ENCODE measurements around the gene ATP2B2. TPM values are rescaled to one million over a fixed set of nuclear protein-coding genes. Genes with fewer than 3 reads are reported as not detected.

ATP2B2 gene
- total and polyA plus RNA-seq, 5 experiments from 2014 or later, result not detected

GRCh38 chr3:10408680-10409079, 96.7 kb downstream of the ATP2B2 start:
- H3K27ac Mint-ChIP-seq, result peak overlapping the region in 2 of 10 donors; percentile 48 to 60
- no peaks in the 10 kb centered on the region for H3K36me3 Mint-ChIP-seq
- DNase-seq (no peak), ATAC-seq (no peak)
- H3K27me3 Mint-ChIP-seq, result peaks cover 0 to 2% (median 0%) of the 10 kb centered on the region in 5 donors
- POLR2A ChIA-PET, result no interaction called here
- no peak overlapping the region for H3K4me3 Mint-ChIP-seq
- no peaks in the 10 kb centered on the region for H3K9me3 Mint-ChIP-seq
- H3K4me1 Mint-ChIP-seq, result no peaks in the 10 kb centered on the region

DNA sequence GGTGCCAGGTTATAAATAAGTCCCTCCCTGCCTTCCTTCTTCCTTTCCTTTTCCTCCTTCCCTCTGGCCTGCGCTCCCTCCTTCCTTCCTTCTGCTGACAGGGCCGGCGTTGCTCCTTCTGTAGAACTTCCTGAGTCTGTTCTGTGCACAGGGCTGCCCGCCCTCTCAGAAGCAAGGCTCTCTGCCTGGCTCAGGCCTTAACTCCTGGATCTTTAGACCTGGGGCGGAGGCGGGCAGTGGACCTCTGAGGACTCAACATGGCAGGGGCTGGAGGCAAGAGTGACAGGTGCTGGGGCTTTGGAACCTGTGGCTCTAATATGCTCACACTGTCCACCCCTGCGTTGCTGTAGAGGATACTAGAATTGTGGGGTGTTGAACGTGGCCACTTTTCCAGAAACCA, 98.0 kb downstream of the ATP2B2 start:
- Mint-ChIP-seq H3K27me3 (peaks cover 0 to 2% (median 0%) of the 10 kb centered on the region in 5 donors), H3K27ac (no peak overlapping the region), H3K4me3 (no peak overlapping the region), H3K36me3 (no peaks in the 10 kb centered on the region), H3K9me3 (no peaks in the 10 kb centered on the region), H3K4me1 (no peaks in the 10 kb centered on the region)
- POLR2A ChIA-PET, result interaction anchor here (1.1 kb wide), 1 partner anchor 12 kb away, joined by 3 read pairs; no protein-coding TSS in a partner anchor
- DNase-seq (no peak), ATAC-seq (no peak)

GRCh38 chr3:10406414-10406813, 99.0 kb downstream of the ATP2B2 start:
- Mint-ChIP-seq H3K4me1 (peaks cover 0 to 1% (median 0%) of the 10 kb centered on the region in 4 donors), H3K27me3 (peaks cover 0 to 2% (median 0%) of the 10 kb centered on the region in 5 donors), H3K27ac (no peak overlapping the region), H3K36me3 (no peaks in the 10 kb centered on the region), H3K9me3 (no peaks in the 10 kb centered on the region), H3K4me3 (no peak overlapping the region)
- no peak for DNase-seq
- no peak for ATAC-seq
- POLR2A ChIA-PET, result interaction anchor here (1.1 kb wide), 1 partner anchor 11 kb away, joined by 3 read pairs; no protein-coding TSS in a partner anchor

DNA sequence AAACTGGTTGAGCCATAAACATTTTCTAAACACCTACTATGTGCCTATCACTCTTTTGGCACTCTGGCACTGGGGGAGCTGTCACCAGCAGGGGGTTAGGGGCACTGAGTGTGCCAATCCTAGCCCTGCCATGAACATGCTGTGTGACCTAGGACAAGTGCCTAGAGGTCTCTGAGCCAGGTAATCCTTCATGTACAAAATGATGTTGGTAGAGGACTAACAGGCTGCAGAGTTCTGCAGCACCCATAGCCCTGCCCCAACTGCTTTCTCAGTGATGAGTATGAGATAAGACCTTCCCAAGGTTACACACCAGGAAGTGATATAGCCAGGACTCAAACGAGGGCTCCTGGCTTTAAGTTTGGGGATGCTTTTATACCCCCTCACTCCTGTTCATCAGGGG, 99.6 kb downstream of the ATP2B2 start:
- Mint-ChIP-seq H3K4me3 (no peak overlapping the region), H3K9me3 (no peaks in the 10 kb centered on the region), H3K36me3 (no peaks in the 10 kb centered on the region), H3K4me1 (peaks cover 0 to 2% (median 0%) of the 10 kb centered on the region in 4 donors), H3K27ac (no peak overlapping the region), H3K27me3 (peaks cover 0 to 2% (median 0%) of the 10 kb centered on the region in 5 donors)
- POLR2A ChIA-PET, result no interaction called here
- DNase-seq, result no peak
- ATAC-seq, result no peak

- POLR2A ChIA-PET, result interaction anchor here (1.1 kb wide), 1 partner anchor 9 kb away, joined by 3 read pairs; no protein-coding TSS in a partner anchor
- no peaks in the 10 kb centered on the region for H3K36me3 Mint-ChIP-seq
- H3K27me3 Mint-ChIP-seq, result peaks cover 0 to 11% (median 6%) of the 10 kb centered on the region in 5 donors
- ATAC-seq, result no peak
- H3K9me3 Mint-ChIP-seq, result no peaks in the 10 kb centered on the region
- no peak overlapping the region for H3K27ac Mint-ChIP-seq
- DNase-seq, result no peak
- peaks cover 0 to 4% (median 1%) of the 10 kb centered on the region in 4 donors for H3K4me1 Mint-ChIP-seq
- no peak overlapping the region for H3K4me3 Mint-ChIP-seq
These were observed 100.5 kb downstream of the ATP2B2 start for GRCh38 chr3:10404876-10405275.

GRCh38 chr3:10404377-10404776, 101.0 kb downstream of the ATP2B2 start:
- POLR2A ChIA-PET, result interaction anchor here (1.1 kb wide), 1 partner anchor 9 kb away, joined by 3 read pairs; no protein-coding TSS in a partner anchor
- ATAC-seq (no peak), DNase-seq (no peak)
- H3K27me3 Mint-ChIP-seq, result peaks cover 0 to 16% (median 6%) of the 10 kb centered on the region in 5 donors
- no peak overlapping the region for H3K27ac Mint-ChIP-seq
- no peaks in the 10 kb centered on the region for H3K9me3 Mint-ChIP-seq
- H3K4me1 Mint-ChIP-seq, result peaks cover 0 to 6% (median 1%) of the 10 kb centered on the region in 4 donors
- no peak overlapping the region for H3K4me3 Mint-ChIP-seq
- H3K36me3 Mint-ChIP-seq, result no peaks in the 10 kb centered on the region

GRCh38 chr3:10401990-10402761, 103.2 kb downstream of the ATP2B2 start:
- DNase-seq, result no peak
- ATAC-seq, result no peak
- H3K4me1 Mint-ChIP-seq, result peaks cover 4 to 18% (median 8%) of the 10 kb centered on the region in 4 donors
- no peaks in the 10 kb centered on the region for H3K9me3 Mint-ChIP-seq
- no peak overlapping the region for H3K4me3 Mint-ChIP-seq
- H3K27me3 Mint-ChIP-seq, result peaks cover 0 to 38% (median 6%) of the 10 kb centered on the region in 5 donors
- POLR2A ChIA-PET, result no interaction called here
- no peaks in the 10 kb centered on the region for H3K36me3 Mint-ChIP-seq
- no peak overlapping the region for H3K27ac Mint-ChIP-seq

DNA sequence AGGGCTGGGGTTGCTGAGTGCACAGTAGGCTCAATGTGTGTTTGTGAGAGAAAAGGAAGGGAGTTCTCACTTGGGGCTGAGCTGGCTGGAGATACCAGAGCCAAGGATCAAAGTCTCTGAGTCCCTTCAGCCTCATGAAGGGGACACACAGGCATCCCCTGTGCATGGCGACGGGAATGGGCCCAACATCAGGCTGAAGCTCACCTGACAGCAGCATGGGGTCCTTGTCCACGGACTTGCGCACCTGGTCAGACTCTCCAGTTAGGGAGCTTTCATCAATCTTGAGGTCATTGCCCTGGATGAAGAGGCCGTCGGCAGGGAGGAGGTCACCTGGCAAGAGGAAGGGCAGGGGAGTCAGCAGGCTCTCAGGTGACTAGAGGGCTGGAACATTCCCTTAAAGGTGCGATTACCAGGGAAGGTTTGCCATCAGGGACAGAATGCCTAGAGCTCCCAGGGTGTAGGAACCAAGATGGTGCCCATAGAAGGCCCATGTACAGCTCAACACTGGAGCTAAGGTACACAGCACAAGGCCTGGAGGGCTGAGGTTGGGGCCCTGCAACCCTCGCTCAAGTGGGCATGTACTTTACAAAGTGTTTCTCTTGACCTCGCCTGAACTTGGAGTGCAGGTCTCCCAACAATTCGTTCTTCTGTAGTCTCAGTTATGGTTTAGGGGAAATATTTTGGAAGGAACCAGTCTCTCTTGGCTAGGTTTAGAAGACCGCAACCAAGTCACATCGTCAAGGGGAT, 104.5 kb downstream of the ATP2B2 start:
- peaks cover 0 to 40% (median 5%) of the 10 kb centered on the region in 5 donors for H3K27me3 Mint-ChIP-seq
- H3K4me1 Mint-ChIP-seq, result peaks cover 17 to 22% (median 20%) of the 10 kb centered on the region in 4 donors
- H3K36me3 Mint-ChIP-seq, result no peaks in the 10 kb centered on the region
- H3K9me3 Mint-ChIP-seq, result no peaks in the 10 kb centered on the region
- POLR2A ChIA-PET, result no interaction called here
- DNase-seq, result no peak
- ATAC-seq, result no peak
- peak overlapping the region in 1 of 10 donors; percentile 66 for H3K27ac Mint-ChIP-seq
- no peak overlapping the region for H3K4me3 Mint-ChIP-seq

- POLR2A ChIA-PET, result interaction anchor here (1.0 kb wide), 1 partner anchor 10 kb away, joined by 3 read pairs; no protein-coding TSS in a partner anchor
- H3K27me3 Mint-ChIP-seq, result peaks cover 0 to 40% (median 5%) of the 10 kb centered on the region in 5 donors
- H3K4me1 Mint-ChIP-seq, result peaks cover 24 to 28% (median 27%) of the 10 kb centered on the region in 4 donors
- peak overlapping the region in 2 of 10 donors; percentile 9 to 24 for H3K27ac Mint-ChIP-seq
- ATAC-seq (no peak), DNase-seq (no peak)
- H3K9me3 Mint-ChIP-seq, result no peaks in the 10 kb centered on the region
- H3K4me3 Mint-ChIP-seq, result no peak overlapping the region
- no peaks in the 10 kb centered on the region for H3K36me3 Mint-ChIP-seq
These were observed 105.2 kb downstream of the ATP2B2 start for GRCh38 chr3:10400050-10400748.

DNA sequence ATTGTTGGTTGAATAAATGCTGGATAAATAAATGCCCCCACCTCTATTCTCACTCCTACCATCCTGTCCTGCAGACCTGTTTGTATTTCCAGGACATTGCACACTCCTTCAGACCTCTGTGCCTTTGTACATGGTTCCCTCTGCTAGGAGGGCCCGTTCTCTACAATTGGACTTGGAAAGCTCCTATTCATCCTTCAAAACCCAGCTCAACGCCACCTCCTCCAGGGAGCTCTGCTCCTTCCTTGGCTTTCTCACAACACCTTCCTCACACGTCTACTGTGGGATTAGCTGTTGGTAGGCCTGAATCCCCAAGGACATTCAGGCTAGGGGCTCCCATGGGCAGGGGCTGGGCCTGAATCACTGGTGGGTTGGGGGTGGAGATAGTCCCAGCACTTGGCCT, 105.8 kb downstream of the ATP2B2 start:
- Mint-ChIP-seq H3K9me3 (no peaks in the 10 kb centered on the region), H3K4me3 (peak overlapping the region in 1 of 10 donors; percentile 11), H3K36me3 (no peaks in the 10 kb centered on the region), H3K27ac (peak overlapping the region in 1 of 10 donors; percentile 75), H3K27me3 (peaks cover 0 to 40% (median 5%) of the 10 kb centered on the region in 5 donors), H3K4me1 (peaks cover 29 to 32% (median 30%) of the 10 kb centered on the region in 4 donors)
- POLR2A ChIA-PET, result interaction anchor here (1.0 kb wide), 1 partner anchor 10 kb away, joined by 3 read pairs; no protein-coding TSS in a partner anchor
- DNase-seq (no peak), ATAC-seq (no peak)

- no peak for DNase-seq
- no peak for ATAC-seq
- POLR2A ChIA-PET, result no interaction called here
- H3K27me3 Mint-ChIP-seq, result peaks cover 0 to 40% (median 5%) of the 10 kb centered on the region in 5 donors
- no peak overlapping the region for H3K4me3 Mint-ChIP-seq
- no peaks in the 10 kb centered on the region for H3K9me3 Mint-ChIP-seq
- peak overlapping the region in 1 of 10 donors; percentile 63 for H3K27ac Mint-ChIP-seq
- H3K4me1 Mint-ChIP-seq, result peaks cover 30 to 37% (median 32%) of the 10 kb centered on the region in 4 donors
- H3K36me3 Mint-ChIP-seq, result no peaks in the 10 kb centered on the region
These were observed 107.0 kb downstream of the ATP2B2 start for GRCh38 chr3:10398341-10398740.

DNA sequence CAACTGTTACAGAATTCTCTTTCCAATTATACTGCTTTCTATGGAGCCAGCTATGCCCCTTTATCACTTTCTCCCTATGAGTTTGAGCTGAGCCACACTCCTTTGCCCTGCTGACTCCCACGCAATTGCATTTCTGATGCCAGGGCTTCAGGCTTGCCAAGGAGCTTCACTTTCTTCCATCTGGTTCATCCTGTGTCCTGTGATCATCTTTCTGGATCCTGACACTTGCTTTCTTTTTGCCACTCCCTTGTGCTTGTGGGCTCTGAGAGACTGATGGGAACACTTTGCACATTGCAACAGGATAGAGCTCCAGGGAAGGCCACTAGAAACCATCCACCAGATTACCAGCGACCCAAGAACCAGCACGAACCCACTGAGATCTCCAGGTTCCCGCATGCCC, 107.5 kb downstream of the ATP2B2 start:
- Mint-ChIP-seq H3K27me3 (peaks cover 0 to 40% (median 5%) of the 10 kb centered on the region in 5 donors), H3K27ac (peak overlapping the region in 2 of 10 donors; percentile 44 to 63)

More for the DNA sequence above, 107.5 kb downstream of the ATP2B2 start:
- peaks cover 32 to 40% (median 35%) of the 10 kb centered on the region in 4 donors for H3K4me1 Mint-ChIP-seq
- POLR2A ChIA-PET, result no interaction called here
- no peaks in the 10 kb centered on the region for H3K36me3 Mint-ChIP-seq
- no peak overlapping the region for H3K4me3 Mint-ChIP-seq
- ATAC-seq (no peak), DNase-seq (no peak)
- no peaks in the 10 kb centered on the region for H3K9me3 Mint-ChIP-seq

Measured in naive thymus-derived CD8-positive, alpha-beta T cell (primary cell).